ENCODE data around the gene GPR132. TPM values are rescaled to one million over a fixed set of nuclear protein-coding genes. Genes with fewer than 3 reads are reported as not detected.

Gene GPR132
- total RNA-seq, 2 experiments from 2014 or later, result 15.1 to 16.4 TPM

DNA sequence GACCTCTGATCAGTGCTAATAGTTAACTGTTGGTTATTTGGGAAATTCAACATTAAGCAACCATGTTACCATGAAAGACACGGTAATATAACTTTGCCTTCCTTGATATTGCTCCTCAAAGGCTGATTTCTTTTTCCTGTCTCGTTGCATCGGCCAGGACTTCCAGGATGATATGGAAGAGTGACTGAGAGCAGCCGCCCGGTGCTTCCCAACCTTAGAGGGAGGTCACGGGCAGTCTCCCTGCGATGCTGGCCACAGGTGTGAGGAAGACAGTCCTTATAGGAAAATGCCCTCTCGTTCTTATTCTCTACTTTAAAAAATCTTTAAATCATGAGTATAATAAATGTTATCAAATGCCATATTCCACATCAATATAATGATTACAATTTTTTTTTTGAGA, 33.1 kb upstream of the GPR132 start:
- CTCF ChIA-PET, result interaction anchor here (1.2 kb wide), 1 partner anchor 8 kb away, joined by 5 read pairs; no protein-coding TSS in a partner anchor
- H3K9me3 Mint-ChIP-seq, result no peaks in the 10 kb centered on the region
- ATAC-seq (no peak), DNase-seq (no peak)
- intact Hi-C loops (cut with micrococcal nuclease), result no loop called here
- TF ChIP-seq, protein P1, sequence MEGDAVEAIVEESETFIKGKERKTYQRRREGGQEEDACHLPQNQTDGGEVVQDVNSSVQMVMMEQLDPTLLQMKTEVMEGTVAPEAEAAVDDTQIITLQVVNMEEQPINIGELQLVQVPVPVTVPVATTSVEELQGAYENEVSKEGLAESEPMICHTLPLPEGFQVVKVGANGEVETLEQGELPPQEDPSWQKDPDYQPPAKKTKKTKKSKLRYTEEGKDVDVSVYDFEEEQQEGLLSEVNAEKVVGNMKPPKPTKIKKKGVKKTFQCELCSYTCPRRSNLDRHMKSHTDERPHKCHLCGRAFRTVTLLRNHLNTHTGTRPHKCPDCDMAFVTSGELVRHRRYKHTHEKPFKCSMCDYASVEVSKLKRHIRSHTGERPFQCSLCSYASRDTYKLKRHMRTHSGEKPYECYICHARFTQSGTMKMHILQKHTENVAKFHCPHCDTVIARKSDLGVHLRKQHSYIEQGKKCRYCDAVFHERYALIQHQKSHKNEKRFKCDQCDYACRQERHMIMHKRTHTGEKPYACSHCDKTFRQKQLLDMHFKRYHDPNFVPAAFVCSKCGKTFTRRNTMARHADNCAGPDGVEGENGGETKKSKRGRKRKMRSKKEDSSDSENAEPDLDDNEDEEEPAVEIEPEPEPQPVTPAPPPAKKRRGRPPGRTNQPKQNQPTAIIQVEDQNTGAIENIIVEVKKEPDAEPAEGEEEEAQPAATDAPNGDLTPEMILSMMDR (IDR thresholded peaks at IDR 0.05), result no peak
- POLR2A ChIA-PET, result no interaction called here
- H3K27me3 Mint-ChIP-seq, result peaks cover 8% of the 10 kb centered on the region
- H3K4me3 Mint-ChIP-seq, result no peak overlapping the region
- no peak overlapping the region for H3K27ac Mint-ChIP-seq
- peaks cover 6% of the 10 kb centered on the region for H3K4me1 Mint-ChIP-seq (ENCODE audit: low read depth)
- no peaks in the 10 kb centered on the region for H3K36me3 Mint-ChIP-seq (ENCODE audit: low read depth)

DNA sequence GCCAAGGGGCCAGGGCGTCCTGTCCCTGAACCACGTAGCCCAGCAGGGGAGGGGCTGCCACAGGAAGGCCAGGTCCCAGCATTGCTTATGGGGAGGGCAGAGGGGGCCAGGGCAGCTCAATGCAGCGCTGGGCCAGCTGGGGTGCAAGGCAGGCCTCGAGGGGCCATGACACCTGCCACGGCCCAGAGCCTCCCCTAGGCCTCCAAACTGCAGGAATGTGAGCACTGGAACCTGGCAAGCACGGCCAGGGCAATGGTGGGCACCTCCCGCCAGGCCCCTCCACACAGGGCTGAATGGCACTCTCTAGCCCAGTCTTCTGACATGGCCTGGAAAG, 32.5 kb upstream of the GPR132 start:
- Mint-ChIP-seq H3K4me1 (ENCODE audit: low read depth) (peaks cover 8% of the 10 kb centered on the region), H3K36me3 (ENCODE audit: low read depth) (no peaks in the 10 kb centered on the region), H3K9me3 (no peaks in the 10 kb centered on the region), H3K27me3 (peaks cover 6% of the 10 kb centered on the region), H3K27ac (no peak overlapping the region), H3K4me3 (no peak overlapping the region)
- no peak for DNase-seq
- intact Hi-C loops (cut with micrococcal nuclease), result no loop called here
- TF ChIP-seq, protein P1 (IDR thresholded peaks at IDR 0.05), result no peak
- ATAC-seq, result no peak
- ChIA-PET CTCF (no interaction called here), POLR2A (no interaction called here)

DNA sequence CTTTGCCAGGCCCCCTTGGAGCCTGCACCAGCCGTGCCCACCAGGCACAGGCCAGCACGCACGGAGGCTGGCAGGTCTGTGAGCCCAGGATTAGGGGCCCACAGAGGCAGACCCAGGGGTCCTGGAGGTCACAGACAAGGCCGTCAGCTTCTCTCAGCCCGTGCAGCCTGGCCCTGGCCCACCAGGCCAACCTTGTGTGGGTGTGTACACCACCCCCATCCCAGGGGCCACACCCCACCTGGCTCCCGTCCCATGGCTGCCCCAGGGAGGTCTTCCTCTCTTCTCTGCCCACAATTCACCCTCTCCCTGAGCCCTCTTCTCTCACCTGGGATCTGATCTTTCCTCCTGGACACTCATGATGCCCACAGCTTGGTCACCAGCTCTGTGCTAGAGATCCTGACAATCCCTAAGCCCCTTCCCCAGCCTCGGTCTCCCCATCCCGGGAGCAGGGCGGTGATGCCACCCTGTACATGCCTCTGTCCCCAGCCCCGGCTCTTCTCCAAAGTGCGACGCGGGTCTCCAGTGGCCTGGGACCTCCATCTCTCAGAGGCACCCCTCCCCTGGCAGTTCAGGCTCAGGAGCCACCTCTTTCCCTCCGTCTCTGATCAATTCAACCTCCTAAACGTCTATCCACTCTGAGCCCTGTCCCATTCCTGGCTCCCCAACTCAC, 31.1 kb upstream of the GPR132 start:
- TF ChIP-seq, protein P1 (IDR thresholded peaks at IDR 0.05), result no peak
- Mint-ChIP-seq H3K36me3 (ENCODE audit: low read depth) (no peaks in the 10 kb centered on the region), H3K4me1 (ENCODE audit: low read depth) (peaks cover 8% of the 10 kb centered on the region), H3K9me3 (no peaks in the 10 kb centered on the region), H3K27ac (no peak overlapping the region), H3K27me3 (no peaks in the 10 kb centered on the region), H3K4me3 (no peak overlapping the region)
- DNase-seq, result no peak
- CTCF ChIA-PET, result no interaction called here
- intact Hi-C loops (cut with micrococcal nuclease), result no loop called here
- no peak for ATAC-seq
- POLR2A ChIA-PET, result no interaction called here

DNA sequence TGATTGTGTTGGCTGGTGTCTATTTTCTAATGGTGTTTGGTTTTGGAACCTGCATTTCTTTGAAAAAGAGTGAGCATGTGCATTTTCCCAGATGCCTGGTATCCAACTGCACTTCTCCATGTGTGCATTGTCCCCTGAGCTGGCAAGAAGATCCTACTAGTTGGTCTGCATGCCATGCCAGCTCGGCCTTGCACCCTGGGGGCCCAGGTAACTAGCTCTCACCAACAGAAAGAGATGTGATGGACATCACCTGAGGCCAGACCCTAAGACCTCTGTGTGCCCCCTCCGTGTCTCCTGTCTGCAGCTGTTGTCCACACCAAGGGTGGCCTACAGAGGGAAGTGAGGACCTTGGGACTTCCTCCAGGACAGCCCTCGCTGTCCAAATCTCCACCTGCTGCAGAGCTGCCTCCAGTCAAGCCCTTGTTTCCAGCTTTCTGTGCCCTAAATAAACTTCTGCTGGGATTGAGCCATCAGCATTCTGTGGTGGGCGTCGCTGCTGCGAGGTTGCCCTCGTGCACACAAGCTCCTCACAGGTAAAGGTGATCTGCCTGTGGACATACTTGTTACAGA, 30.1 kb upstream of the GPR132 start:
- Mint-ChIP-seq H3K27me3 (no peaks in the 10 kb centered on the region), H3K9me3 (no peaks in the 10 kb centered on the region), H3K36me3 (ENCODE audit: low read depth) (no peaks in the 10 kb centered on the region), H3K27ac (no peak overlapping the region), H3K4me3 (no peak overlapping the region), H3K4me1 (ENCODE audit: low read depth) (peaks cover 11% of the 10 kb centered on the region)
- intact Hi-C loops (cut with micrococcal nuclease), result no loop called here
- ChIA-PET POLR2A (no interaction called here), CTCF (interaction anchor here (1.1 to 1.8 kb wide), 2 partner anchors 12 to 36 kb away, joined by 4 to 8 read pairs; no protein-coding TSS in a partner anchor)
- ATAC-seq (no peak), DNase-seq (no peak)
- TF ChIP-seq, protein P1 (IDR thresholded peaks at IDR 0.05), result no peak

DNA sequence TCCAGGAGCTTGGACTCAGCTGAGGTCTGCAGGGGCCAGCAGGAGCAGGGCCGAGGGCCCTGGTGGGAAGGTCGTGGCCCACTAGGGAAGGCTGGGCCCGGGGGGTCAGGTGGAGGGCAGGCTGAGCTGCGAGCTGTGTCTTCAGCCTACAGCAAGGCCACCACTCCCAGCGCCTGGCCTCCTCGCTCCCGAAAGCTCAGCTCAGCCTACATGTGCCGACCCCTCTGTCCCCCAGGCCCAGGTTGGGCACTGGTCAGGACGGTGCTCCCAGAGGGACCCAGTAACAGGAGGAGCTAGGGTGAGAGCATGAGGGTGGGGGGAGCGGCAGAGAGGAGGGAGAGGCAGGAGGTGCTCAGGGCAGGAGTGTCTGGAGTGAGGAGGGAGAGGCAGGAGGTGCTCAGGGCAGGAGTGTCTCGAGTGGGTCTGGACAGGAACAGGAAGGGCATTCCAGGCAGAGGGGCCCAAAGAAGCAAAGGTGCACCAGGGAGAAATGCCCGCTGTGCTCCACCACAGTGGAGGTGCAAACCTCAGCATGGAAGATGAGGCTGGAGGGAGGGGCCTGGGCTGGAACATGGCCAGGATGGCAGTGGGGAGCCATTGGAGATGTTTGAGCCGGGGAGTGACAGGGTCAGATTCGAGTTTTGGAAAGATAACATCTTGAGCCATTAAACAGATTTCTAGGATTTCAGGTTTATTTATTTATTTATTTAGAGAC, 29.1 kb upstream of the GPR132 start:
- TF ChIP-seq, protein P1 (IDR thresholded peaks at IDR 0.05), result no peak
- ChIA-PET POLR2A (interaction anchor here (0.6 to 0.9 kb wide), 3 partner anchors 80 to 1435 kb away, joined by 3 read pairs; no protein-coding TSS in a partner anchor), CTCF (interaction anchor here (1.1 to 1.8 kb wide), 3 partner anchors 13 to 75 kb away, joined by 4 to 8 read pairs (median 4); partner anchors contain the start of gene JAG2)
- H3K4me1 Mint-ChIP-seq (ENCODE audit: low read depth), result peaks cover 11% of the 10 kb centered on the region
- H3K9me3 Mint-ChIP-seq, result no peaks in the 10 kb centered on the region
- H3K27me3 Mint-ChIP-seq, result no peaks in the 10 kb centered on the region
- DNase-seq (no peak), ATAC-seq (no peak)
- intact Hi-C loops (cut with micrococcal nuclease), result loop anchor here (5.0 kb wide), 1 partner anchor 258 kb away; no protein-coding TSS in a partner anchor
- no peaks in the 10 kb centered on the region for H3K36me3 Mint-ChIP-seq (ENCODE audit: low read depth)
- H3K4me3 Mint-ChIP-seq, result peak overlapping the region; percentile 68
- peak overlapping the region; percentile 49 for H3K27ac Mint-ChIP-seq
